Measurements from ENCODE around the gene TAF5L.
"Not testable (repeated sequence)": the region's sequence is repeated elsewhere in the genome, so short reads cannot be mapped to it uniquely, and the experiment has no call there.

Gene TAF5L

DNA sequence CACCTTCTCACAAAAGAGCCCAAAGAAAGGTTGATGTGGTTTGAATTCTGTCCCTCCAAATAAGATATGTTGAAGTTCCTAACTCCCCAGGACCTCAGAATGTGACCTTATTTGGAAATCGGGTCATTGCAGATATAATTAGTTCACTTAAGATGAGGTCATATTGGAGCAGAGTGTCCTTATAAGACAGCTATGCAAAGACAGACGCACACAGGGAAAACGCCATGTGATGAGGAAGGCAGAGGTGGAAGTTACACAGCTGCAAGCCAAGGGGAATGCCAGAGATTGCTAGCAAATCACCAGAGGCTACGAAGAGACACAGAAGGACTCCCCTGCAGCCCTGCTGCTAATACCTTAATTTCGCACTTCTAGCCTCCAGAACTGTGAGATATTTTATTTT is 62.2 kb downstream of the TAF5L start:
- no peak for DNase-seq

DNA sequence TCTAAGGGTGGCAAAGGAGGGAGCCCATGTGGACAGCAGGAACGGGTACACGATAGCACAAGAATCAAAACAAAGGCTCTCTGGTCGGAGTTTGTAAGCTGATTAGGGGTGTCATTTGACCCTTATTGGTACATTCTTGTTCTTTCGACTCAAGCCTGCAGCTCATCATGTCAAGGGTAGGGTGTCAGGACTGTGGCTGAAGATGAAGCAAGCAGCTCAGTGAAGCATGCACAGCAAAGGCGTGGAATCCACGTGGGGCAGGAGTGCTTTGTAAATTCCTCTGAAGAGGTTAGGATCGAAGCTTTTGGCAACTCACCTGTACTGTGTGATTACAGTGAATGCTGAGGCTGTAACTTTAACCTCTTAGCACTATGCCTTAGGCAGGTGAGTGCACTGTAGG is 62.7 kb downstream of the TAF5L start:
- DNase-seq: no peak

DNA sequence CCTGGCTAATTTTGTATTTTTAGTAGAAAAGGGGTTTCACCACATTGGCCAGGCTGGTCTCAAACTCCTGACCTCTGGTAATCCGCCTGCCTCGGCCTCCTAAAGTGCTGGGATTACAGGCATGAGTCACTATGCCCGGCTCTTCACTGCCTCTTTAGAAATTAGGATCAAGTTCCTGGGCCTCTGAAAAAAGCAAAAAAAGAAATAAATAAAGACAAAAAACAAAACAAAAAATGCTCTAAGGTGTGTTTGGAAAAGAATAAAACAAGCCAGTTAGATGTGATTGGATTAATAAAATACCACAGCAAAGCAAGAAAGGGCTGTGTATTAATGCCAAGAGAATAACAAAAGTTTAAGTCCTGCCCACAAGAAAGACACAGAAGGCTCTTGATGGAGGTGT is 63.2 kb downstream of the TAF5L start:
- DNase-seq: no peak

DNA sequence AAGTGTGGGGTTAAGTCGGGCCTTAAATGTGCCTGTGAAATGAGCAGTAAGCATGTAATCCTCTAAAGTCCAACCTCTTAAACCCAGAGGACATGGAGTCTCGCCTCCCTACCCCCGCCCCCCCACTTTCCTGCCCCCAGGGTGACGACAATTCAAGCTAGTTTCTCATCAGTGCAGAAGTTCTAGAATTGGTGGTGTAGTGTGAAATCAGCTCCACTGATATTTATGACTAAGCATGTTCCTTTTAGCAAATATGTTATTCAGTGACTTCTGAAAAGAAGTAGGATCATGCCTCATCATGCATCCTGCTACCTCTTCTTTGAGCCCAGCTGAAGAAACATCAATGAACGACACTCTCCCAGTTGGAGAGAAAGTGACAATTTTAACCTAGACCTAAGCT is 64.8 kb downstream of the TAF5L start:
- DNase-seq: no peak

DNA sequence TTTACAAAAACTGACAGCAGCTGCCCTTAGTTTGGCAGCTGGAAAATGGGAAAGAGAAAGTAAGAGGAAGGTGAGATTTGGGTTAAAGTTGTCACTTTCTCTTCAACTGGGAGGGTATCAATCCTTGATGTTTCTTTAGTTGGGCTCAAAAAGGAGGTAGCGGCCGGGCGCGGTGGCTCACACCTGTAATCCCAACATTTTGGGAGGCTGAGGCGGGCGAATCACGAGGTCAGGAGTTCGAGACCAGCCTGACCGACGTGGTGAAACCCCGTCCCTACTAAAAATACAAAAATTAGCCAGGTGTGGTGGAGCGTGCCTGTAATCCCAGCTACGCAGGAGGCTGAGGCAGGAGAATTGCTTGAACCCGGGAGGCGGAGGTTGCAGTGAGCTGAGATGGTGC is 65.8 kb downstream of the TAF5L start:
- DNase-seq: not testable (repeated sequence)

DNA sequence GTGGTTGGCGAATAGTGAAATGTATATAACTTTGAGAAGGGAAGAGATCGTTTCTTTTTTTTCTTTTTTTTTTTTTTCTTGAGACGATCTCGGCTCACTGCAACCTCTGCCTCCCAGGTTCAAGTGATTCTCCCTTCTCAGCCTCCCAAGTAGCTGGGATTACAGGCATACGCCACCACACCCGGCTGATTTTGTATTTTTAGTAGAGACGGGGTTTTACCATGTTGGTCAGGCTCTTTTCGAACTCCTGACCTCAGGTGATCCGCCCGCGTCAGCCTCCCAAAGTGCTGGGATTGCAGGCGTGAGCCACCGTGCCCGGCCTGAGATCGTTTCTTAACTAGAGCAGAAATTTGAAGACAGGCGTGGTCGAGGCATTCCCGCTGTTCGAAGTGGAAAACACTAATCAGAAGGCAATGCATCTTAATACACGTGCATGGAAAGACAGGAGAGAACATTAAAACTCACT is 66.6 kb downstream of the TAF5L start:
- DNase-seq: peak; percentile 22

DNA sequence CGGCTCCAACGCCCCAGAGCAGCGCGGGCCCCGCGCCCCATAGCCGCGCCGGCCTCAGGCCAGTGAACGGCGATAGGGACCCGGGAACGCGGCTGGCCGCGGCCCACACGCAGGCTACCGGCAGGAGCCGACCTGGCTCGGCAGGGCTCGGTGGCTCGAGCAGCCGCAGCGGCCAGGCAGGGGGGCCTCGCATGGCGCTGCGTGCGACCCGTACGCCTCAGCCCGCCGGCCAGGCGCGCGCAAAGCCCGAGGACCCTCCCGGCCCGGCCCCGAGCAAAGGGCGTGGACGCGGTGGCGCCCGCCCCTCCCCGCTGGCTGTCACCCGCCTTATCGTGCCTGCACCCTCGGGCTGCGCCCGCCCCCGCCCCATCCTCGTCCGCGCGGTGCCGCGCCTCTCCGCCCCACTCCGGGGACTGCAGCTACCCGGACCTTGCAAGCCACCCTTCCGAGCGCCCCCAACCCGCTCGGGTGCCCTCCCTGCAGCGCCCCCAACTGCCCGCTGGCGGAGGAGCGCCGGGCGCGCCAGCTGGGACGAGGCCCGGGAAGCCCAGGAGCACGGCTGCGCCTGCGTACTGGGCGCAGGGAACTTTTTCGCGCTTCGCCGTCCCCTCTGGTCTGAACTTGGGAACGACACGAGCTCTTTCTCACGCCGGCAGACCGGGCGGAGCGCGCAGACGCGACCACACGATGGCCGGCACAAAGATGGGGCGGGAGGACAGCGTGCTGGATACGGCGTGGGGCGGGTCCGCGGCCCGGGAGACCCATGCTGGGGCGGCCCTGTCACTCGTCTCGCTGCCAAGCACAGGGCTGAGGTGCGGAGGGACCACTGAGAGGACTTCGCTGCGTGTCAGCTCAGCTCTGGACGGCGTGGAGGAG is 67.2 kb downstream of the TAF5L start, which contains the start of gene ABCB10:
Gene ABCB10, minus strand, starts transcription at position 248 of the 876 bp plus-strand sequence. Its CDS starts 55 bp downstream, at position 193.
- DNase-seq: peak; percentile 93

DNA sequence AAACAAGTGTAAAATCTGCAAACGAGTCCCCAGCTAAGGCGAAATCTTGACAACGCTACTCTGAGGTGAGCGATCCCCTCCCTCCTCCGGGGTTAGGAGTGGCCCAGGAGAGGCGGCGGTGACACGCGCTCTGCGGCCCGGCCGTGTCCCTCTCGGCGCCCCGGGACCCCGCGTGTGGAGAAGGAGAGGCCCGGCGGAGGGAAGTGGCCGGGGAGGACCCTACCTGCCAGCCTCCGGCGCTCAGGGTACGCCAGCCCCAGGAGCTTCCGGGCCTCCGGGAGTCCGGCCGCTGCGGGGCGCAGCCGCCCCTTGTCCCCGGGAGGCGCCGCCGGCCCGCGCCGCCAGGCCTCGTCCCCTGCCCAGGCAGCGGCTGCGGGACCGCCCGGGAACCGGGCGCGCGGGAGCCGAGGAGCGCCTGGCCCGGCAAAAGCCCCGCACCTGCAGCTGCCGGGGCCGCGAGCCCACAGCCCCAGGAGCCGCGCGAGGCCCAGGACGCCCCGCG is 68.0 kb downstream of the TAF5L start:
- DNase-seq: peak; percentile 58

DNA sequence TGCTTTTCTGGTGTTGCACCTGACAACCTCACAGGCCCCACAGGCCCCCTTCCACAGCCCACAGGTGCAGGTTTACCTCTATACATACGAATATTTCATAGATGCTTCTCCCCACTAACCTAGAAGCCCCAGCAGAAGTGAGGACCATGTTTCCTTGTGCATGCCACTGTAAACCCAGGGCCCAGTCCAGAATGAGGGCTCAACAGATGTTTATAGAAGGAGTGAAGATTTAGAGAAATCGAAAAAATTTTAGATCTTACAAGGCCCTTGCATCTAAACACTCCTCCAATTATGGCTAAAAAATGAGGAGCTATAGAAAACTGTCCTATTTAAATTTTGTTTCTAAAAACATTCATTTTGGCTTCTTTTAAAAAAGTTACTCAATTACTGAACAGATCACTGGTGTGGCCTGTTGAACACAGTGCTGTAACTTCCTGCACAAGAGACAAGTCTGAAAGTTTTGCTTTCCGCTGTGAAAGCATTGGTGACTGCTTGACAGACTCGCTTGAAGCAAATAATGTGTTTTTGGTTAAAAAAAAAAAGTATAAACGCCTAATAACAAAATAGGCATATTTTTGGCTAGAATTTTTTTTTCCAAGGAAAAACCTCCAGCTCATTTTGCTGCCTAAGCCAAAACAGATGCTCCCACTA is 68.6 kb downstream of the TAF5L start:
- DNase-seq: peak; percentile 22

DNA sequence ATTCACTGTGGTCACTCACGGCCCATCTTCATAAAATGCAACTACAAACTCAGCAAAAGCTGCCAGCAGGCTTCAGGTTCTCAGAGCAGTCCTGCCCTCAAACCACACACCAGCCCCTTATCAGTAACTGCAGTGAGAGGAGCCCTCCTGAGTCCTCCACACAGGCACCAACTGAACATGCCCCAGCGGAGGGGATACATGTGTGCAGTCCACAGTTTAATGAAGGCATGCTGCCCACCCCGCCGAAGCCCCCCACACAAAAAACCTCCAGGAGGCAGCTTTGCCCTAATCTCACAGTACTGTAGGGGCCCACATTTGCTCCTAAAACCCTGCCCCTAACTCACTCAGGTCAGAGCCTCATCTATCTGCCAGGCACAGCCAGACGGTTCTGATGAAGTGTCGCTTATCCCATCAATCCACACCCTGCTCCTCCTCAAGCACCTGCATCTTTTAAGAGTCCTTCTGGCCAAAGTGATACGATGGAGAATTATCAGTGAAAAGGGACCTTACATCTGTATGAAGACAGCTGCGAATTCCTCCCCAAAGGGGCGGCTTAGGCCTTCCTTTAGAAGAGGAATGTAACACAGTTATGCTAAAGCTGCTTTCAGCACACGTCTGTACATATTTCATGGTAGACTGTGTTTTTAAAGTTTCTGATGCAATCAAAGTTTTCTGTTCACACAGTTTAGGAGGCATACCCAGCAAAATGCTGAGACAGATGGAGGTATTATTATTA is 70.9 kb downstream of the TAF5L start:
- DNase-seq: no peak

DNA sequence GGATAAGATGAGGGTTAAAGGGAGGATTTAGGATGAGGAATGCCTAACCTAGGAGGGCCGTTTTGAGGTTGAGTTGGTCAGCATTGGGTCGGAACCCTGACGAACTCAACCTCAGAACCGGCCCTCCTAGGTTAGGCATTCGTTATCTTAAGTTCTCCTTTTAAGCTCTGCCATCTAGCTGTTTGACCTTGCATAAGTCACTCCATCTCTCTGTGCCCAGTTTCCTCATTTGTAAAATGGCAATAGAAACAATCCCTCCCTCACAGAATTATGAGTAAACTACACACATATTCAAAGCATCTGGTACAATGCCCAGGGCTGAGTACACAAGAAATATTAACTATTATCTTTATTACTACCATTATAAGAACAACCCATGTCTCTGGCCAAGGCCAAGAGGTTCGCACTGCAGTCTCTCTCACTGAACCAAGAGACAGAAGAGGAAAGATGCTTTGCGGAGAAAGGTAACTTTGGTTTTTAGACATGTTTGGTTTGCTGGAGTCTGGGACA is 72.2 kb downstream of the TAF5L start:
- DNase-seq: no peak

DNA sequence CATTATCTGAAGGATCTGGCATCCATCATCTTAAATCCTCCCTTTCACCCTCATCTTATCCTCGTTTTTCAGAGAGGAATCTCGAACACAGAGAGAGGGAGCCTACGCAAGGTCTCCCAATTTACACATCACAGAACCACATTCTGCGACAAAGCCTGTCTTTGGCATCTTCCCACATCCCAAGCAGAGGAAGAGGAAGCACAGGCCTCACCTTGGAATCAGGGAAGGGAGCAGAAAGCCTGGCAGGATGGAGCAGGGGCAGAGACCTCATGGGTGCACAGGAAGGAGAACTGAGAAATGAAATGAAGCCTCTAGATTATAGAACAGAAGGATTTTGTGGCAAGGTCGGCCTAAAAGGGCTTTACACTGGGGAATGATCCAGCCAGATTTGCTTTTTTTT is 73.2 kb downstream of the TAF5L start:
- DNase-seq: no peak

DNA sequence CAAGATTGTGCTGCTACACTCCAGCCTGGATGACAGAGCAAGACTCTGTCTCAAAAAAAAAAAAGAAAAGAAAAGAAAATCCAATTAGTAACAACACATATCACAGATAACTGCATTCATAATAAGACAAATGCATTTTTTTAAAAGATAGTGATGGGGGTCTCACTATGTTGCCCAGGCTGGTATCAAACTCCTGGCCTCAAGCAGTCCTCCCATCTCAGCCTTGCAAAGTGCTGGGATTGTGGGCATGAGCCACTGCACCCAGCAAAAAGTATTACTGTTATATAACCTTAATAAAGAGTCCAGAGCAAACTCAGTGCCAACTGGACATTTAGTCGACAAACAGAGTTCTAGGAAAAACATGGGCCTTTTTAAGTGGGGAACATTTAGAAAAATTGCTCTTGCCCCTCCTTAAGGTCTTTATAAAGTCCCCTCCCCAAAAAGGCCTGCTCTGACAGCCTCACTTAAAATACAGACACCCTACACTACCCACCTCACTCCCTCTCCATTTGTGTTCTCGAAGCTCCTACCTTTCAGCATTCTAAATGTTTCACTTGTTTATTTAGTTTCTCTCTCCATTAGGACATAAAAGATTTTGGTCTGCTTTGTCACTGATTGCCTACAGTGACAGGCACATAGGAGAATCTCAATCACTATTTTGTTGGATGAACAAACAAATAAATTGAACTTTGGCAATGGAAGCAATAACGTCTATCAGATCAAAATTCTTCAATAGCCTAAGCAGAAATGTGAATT is 74.9 kb downstream of the TAF5L start:
- DNase-seq: no peak

DNA sequence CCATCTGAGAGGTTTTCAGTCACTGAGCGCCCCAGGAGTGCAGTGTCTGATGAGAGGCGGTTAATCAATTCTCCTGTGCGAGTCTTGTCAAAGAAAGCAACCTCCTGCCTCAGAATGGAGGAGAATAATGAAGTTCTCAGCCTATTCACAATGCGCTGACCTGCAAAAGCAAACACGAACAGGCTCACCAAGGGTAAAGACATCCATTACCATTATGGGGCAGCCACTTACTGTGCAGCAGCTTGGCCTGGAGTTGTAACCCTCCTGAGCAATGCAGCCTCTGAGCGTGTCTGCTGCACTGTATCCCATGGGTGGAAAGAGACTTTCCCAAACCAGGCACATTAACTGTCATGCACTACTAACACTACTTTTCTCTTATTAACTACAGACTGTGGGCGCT is 78.4 kb downstream of the TAF5L start:
- DNase-seq: no peak

DNA sequence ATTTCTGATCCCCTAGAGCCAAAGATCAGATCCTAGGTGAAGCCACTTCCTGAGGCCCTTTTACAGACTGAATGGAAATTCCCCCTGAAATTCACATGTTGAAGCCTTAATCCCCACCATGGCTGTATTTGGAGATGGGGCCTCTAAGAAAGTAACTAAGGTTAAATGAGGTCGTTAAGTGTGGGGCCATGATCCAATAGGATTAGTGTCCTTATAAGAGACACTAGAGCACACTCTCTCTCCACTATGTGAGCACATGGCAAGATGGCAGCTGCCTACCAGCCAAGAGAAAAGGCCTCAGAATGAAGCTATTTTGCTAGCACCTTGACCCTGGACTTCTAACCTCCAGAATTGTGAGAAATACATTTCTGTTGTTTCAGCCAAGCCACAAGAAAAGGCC is 81.3 kb downstream of the TAF5L start:
- no peak for DNase-seq

All from stimulated activated CD4-positive, alpha-beta T cell treated with anti-CD3 and anti-CD28 coated beads, Interleukin-15, amount 100 ng/mL, for 24 hours (primary cell).